SK-N-SH treated with all-trans-retinoic acid at 6 μM for 48 hours (cell line): ENCODE measurements around the gene CRKL.

Source experiments
- ATAC-seq: fragments of 200-7000 bp; cut with Tn5 transposase; 3 replicates; pipeline ENCODE4 v1.9.1; 2020; ENCODE audit warnings: mild to moderate bottlenecking, moderate library complexity
- ARNTL ChIP-seq: fragments of 450-650 bp; formaldehyde crosslinking; IDR thresholded peaks from 2 replicates; pipeline ENCODE4 v1.5.0; 2020; ENCODE audit warnings: low read depth, mild to moderate bottlenecking, moderate library complexity, borderline replicate concordance
- BACH2 ChIP-seq: fragments of 250-450 bp; sonication (Bioruptor Pico); IDR thresholded peaks from 2 replicates; pipeline ENCODE4 v1.9.0; 2021; ENCODE audit warnings: mild to moderate bottlenecking, borderline replicate concordance
- CREB5 ChIP-seq: fragments of 250-450 bp; sonication (Bioruptor Pico); IDR thresholded peaks from 2 replicates; pipeline ENCODE4 v1.5.1; 2020; ENCODE audit warnings: low read depth, mild to moderate bottlenecking, moderate library complexity
- CSDC2 ChIP-seq: fragments of 250-450 bp; sonication (Bioruptor Pico); IDR thresholded peaks from 2 replicates; pipeline ENCODE4 v1.5.0; 2020; ENCODE audit warnings: mild to moderate bottlenecking, moderate library complexity
- CSRNP3 ChIP-seq: fragments of 250-450 bp; sonication (Bioruptor Pico); IDR thresholded peaks from 2 replicates; pipeline ENCODE4 v1.5.1; 2021; ENCODE audit warnings: mild to moderate bottlenecking, moderate library complexity
- ESRRG ChIP-seq: fragments of 250-450 bp; sonication (Bioruptor Pico); IDR thresholded peaks from 2 replicates; pipeline ENCODE4 v1.6.1; 2021; ENCODE audit warnings: mild to moderate bottlenecking
- GLIS3 ChIP-seq: fragments of 250-450 bp; sonication (Bioruptor Pico); IDR thresholded peaks from 2 replicates; pipeline ENCODE4 v1.5.0; 2020; ENCODE audit warnings: mild to moderate bottlenecking, moderate library complexity
- ISL1 ChIP-seq: fragments of 250-450 bp; sonication (Bioruptor Pico); IDR thresholded peaks from 2 replicates; pipeline ENCODE4 v2.1.2; 2022; ENCODE audit warnings: mild to moderate bottlenecking, moderate library complexity
- PPARA ChIP-seq: fragments of 250-450 bp; sonication (Bioruptor Pico); IDR thresholded peaks from 2 replicates; pipeline ENCODE4 v1.5.0; 2020; ENCODE audit warnings: mild to moderate bottlenecking, borderline replicate concordance
- RARB ChIP-seq: fragments of 250-450 bp; sonication (Bioruptor Pico); IDR thresholded peaks from 2 replicates; pipeline ENCODE4 v1.8.0; 2021; ENCODE audit warnings: mild to moderate bottlenecking, moderate library complexity
- SNAI2 ChIP-seq: fragments of 250-450 bp; sonication (Bioruptor Pico); IDR thresholded peaks from 2 replicates; pipeline ENCODE4 v1.5.0; 2020; ENCODE audit warnings: mild to moderate bottlenecking, moderate library complexity
- TCF4 ChIP-seq: fragments of 250-450 bp; sonication (Bioruptor Pico); IDR thresholded peaks from 2 replicates; pipeline ENCODE4 v1.8.0; 2021; ENCODE audit warnings: mild to moderate bottlenecking, moderate library complexity, borderline replicate concordance
- TOX ChIP-seq: fragments of 250-450 bp; sonication (Bioruptor Pico); IDR thresholded peaks from 2 replicates; pipeline ENCODE4 v1.8.0; 2021; ENCODE audit warnings: mild to moderate bottlenecking, moderate library complexity, borderline replicate concordance
- ZC3H10 ChIP-seq: fragments of 250-450 bp; sonication (Bioruptor Pico); IDR thresholded peaks from 2 replicates; pipeline ENCODE4 v1.5.1; 2021; ENCODE audit warnings: mild to moderate bottlenecking, moderate library complexity
- ZFP3 ChIP-seq: fragments of 250-450 bp; sonication (Bioruptor Pico); IDR thresholded peaks from 2 replicates; pipeline ENCODE4 v1.5.0; 2020; ENCODE audit warnings: mild to moderate bottlenecking, moderate library complexity
- ZFP30 ChIP-seq: fragments of 450-650 bp; formaldehyde crosslinking; IDR thresholded peaks from 2 replicates; pipeline ENCODE4 v1.5.0; 2022; ENCODE audit warnings: mild to moderate bottlenecking, moderate library complexity
- ZNF565 ChIP-seq: fragments of 450-650 bp; formaldehyde crosslinking; conservative IDR thresholded peaks from 2 replicates; pipeline ENCODE4 v1.5.0; 2020; ENCODE audit warnings: low read depth, mild to moderate bottlenecking, moderate library complexity
- ZNF70 ChIP-seq: fragments of 450-650 bp; formaldehyde crosslinking; IDR thresholded peaks from 2 replicates; pipeline ENCODE4 v1.5.0; 2020; ENCODE audit warnings: mild to moderate bottlenecking, moderate library complexity
- ZNF8 ChIP-seq: fragments of 450-650 bp; formaldehyde crosslinking; IDR thresholded peaks from 2 replicates; pipeline ENCODE4 v1.5.0; 2020; ENCODE audit warnings: mild to moderate bottlenecking, moderate library complexity
- TF ChIP-seq, protein P1 (sequence below): fragments of 250-450 bp; sonication (Bioruptor Pico); IDR thresholded peaks from 2 replicates; pipeline ENCODE4 v1.8.0; 2020; ENCODE audit warnings: mild to moderate bottlenecking, moderate library complexity, borderline replicate concordance
- TF ChIP-seq, protein P2 (sequence below): fragments of 250-450 bp; sonication (Bioruptor Pico); IDR thresholded peaks from 2 replicates; pipeline ENCODE4 v1.5.0; 2020; ENCODE audit warnings: mild to moderate bottlenecking, moderate library complexity

Gene CRKL

GRCh38 chr22:20948450-20948849, 31.2 kb downstream of the CRKL start:
- no peak for ATAC-seq
- TF ChIP-seq CSRNP3 (CRISPR knock-in tag), result no peak
- TF ChIP-seq SNAI2 (CRISPR knock-in tag), result no peak
- no peak for TF ChIP-seq ZNF565
- no peak for TF ChIP-seq TOX (CRISPR knock-in tag)
- no peak for TF ChIP-seq GLIS3 (CRISPR knock-in tag)
- TF ChIP-seq ZFP3 (CRISPR knock-in tag), result no peak
- no peak for TF ChIP-seq ISL1
- TF ChIP-seq RARB (CRISPR knock-in tag), result no peak

DNA sequence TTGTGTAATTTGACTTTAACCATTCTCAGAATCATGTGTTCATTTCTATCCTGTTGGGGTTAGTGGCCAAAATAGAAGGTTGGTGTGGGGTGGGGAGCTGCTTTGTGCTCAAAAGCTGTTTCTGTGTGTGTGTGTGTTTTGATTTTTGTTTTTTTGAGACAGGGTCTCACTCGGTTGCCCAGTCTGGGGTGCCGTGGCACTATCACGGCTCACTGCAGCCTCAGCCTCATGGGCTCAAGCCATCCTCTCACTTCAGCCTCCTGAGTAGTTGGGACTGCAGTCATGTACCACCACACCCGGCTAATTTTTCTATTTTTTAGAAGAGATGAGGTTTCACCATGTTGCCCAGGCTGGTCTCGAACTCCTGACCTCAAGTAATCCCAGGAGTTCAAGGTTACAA, 31.8 kb downstream of the CRKL start:
- ATAC-seq, result no peak

DNA sequence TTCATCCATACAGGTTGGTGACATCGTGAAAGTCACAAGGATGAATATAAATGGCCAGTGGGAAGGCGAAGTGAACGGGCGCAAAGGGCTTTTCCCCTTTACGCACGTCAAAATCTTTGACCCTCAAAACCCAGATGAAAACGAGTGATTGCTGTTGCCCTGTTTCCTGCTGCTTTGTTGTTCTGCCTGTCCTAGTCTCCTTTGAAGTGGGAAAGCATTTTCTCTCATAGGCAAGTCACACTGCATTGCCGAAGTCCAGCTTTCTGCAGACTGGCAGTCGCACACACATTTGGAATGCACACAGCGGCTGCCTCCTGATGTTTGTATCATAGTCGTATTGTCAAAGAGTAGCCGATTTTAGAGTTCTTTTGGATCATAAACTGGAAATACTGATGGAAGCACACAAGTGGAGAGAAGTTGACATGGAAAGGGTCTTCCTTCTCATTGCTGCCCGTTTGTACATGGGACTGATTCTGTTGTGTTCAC, 32.5 kb downstream of the CRKL start:
- no peak for ATAC-seq
- no peak for TF ChIP-seq RARB (CRISPR knock-in tag)
- no peak for TF ChIP-seq ZNF70 (CRISPR knock-in tag)
- no peak for TF ChIP-seq CSRNP3 (CRISPR knock-in tag)
- no peak for TF ChIP-seq ZC3H10 (CRISPR knock-in tag)
- TF ChIP-seq, protein P1, sequence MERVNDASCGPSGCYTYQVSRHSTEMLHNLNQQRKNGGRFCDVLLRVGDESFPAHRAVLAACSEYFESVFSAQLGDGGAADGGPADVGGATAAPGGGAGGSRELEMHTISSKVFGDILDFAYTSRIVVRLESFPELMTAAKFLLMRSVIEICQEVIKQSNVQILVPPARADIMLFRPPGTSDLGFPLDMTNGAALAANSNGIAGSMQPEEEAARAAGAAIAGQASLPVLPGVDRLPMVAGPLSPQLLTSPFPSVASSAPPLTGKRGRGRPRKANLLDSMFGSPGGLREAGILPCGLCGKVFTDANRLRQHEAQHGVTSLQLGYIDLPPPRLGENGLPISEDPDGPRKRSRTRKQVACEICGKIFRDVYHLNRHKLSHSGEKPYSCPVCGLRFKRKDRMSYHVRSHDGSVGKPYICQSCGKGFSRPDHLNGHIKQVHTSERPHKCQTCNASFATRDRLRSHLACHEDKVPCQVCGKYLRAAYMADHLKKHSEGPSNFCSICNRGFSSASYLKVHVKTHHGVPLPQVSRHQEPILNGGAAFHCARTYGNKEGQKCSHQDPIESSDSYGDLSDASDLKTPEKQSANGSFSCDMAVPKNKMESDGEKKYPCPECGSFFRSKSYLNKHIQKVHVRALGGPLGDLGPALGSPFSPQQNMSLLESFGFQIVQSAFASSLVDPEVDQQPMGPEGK (CRISPR knock-in tag), result no peak
- no peak for TF ChIP-seq CSDC2 (CRISPR knock-in tag)
- no peak for TF ChIP-seq ESRRG (CRISPR knock-in tag)
- TF ChIP-seq PPARA, result no peak
- TF ChIP-seq ISL1, result no peak
- TF ChIP-seq ZFP30, result no peak
- no peak for TF ChIP-seq ARNTL
- no peak for TF ChIP-seq BACH2 (CRISPR knock-in tag)
- TF ChIP-seq GLIS3 (CRISPR knock-in tag), result no peak
- TF ChIP-seq ZNF8 (CRISPR knock-in tag), result no peak
- TF ChIP-seq TCF4 (CRISPR knock-in tag), result no peak
- no peak for TF ChIP-seq TOX (CRISPR knock-in tag)

More for the DNA sequence above, 31.8 kb downstream of the CRKL start:
- TF ChIP-seq ZFP3 (CRISPR knock-in tag), result no peak
- TF ChIP-seq TCF4 (CRISPR knock-in tag), result no peak
- TF ChIP-seq ISL1, result no peak
- TF ChIP-seq GLIS3 (CRISPR knock-in tag), result no peak
- TF ChIP-seq SNAI2 (CRISPR knock-in tag), result no peak
- TF ChIP-seq ZNF8 (CRISPR knock-in tag), result no peak
- TF ChIP-seq, protein P2, sequence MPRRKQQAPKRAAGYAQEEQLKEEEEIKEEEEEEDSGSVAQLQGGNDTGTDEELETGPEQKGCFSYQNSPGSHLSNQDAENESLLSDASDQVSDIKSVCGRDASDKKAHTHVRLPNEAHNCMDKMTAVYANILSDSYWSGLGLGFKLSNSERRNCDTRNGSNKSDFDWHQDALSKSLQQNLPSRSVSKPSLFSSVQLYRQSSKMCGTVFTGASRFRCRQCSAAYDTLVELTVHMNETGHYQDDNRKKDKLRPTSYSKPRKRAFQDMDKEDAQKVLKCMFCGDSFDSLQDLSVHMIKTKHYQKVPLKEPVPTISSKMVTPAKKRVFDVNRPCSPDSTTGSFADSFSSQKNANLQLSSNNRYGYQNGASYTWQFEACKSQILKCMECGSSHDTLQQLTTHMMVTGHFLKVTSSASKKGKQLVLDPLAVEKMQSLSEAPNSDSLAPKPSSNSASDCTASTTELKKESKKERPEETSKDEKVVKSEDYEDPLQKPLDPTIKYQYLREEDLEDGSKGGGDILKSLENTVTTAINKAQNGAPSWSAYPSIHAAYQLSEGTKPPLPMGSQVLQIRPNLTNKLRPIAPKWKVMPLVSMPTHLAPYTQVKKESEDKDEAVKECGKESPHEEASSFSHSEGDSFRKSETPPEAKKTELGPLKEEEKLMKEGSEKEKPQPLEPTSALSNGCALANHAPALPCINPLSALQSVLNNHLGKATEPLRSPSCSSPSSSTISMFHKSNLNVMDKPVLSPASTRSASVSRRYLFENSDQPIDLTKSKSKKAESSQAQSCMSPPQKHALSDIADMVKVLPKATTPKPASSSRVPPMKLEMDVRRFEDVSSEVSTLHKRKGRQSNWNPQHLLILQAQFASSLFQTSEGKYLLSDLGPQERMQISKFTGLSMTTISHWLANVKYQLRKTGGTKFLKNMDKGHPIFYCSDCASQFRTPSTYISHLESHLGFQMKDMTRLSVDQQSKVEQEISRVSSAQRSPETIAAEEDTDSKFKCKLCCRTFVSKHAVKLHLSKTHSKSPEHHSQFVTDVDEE, result no peak
- TF ChIP-seq CREB5 (CRISPR knock-in tag), result no peak
- no peak for TF ChIP-seq ZFP30
- TF ChIP-seq PPARA, result no peak
- no peak for TF ChIP-seq ZC3H10 (CRISPR knock-in tag)
- TF ChIP-seq, protein P1 (CRISPR knock-in tag), result no peak
- TF ChIP-seq RARB (CRISPR knock-in tag), result no peak
